Fibroblast of villous mesenchyme (primary cell): ENCODE data around the gene ASTN2. TPM values are rescaled to one million over a fixed set of nuclear protein-coding genes. Genes with fewer than 3 reads are reported as not detected.

Experiments used
- DNase-seq: peaks from one replicate; pipeline ENCODE4 v3.0.0-alpha.2; 2010; ENCODE audit warnings: low read depth
- H3K4me3 ChIP-seq: 2 replicates; pipeline ENCODE4 v1.5.1; 2011; ENCODE audit warnings: low read depth, mild to moderate bottlenecking, low read length
- total RNA-seq: library from RNA; depleted of rRNA; stranded (reverse); fragments of >200 nt; gene quantifications from 2 replicates; pipeline ENCODE4 v1.2.3, GENCODE V29; 2012
- TF ChIP-seq, protein P1 (sequence below): IDR thresholded peaks from 2 replicates; pipeline ENCODE4 v1.5.1; 2012; ENCODE audit warnings: low read depth, mild to moderate bottlenecking, low read length; ENCODE audit not compliant: insufficient read depth

ASTN2 gene
- total RNA-seq, 1 donor: 5.6 TPM

DNA sequence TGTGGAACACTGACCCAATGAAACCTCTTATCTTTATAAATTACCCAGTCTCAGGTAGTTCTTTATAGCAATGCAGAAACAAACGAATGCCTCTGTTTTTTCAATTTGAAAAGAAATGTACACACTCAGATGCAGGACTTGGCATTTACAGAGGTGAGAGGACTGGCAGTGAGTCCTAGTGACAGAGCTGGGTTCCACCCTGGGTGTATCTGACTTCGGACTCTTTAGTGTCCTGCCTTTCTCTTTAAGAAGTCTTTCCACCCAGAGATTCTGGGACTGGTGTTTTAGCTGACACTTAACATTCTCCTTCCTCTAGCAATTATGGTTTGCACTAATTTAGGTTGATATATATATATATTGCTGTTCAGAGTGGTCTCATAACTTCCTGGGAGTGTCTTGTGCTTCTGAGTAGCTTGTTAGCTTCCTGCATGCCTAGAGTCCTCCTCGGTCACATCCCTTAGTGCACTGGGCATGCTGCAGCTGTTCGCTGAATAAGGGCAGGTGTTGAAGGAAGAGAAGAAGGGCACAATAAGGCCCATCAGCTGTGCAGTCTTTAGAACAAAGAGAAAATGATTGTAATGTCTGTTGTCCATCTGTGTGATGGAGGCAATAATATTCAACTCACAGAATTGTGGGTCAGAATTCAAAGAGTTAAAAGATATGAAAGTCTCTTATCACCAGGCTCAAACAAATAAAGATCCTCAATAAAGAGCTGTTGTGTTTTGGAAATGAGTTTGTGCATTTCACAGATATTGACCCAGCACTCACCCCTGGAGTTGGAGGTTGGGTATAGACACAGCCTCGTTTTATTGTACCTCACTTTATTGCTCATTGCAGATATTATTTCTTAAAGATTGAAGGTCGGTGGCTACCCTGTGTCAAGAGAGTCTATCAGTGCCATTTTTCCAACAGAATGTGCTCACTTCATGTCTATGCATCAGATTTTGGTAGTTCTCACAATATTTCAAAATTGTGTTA is 540.6 kb downstream of the ASTN2 start:
- no peak overlapping the region for H3K4me3 ChIP-seq
- no peak for DNase-seq
- TF ChIP-seq, protein P1, sequence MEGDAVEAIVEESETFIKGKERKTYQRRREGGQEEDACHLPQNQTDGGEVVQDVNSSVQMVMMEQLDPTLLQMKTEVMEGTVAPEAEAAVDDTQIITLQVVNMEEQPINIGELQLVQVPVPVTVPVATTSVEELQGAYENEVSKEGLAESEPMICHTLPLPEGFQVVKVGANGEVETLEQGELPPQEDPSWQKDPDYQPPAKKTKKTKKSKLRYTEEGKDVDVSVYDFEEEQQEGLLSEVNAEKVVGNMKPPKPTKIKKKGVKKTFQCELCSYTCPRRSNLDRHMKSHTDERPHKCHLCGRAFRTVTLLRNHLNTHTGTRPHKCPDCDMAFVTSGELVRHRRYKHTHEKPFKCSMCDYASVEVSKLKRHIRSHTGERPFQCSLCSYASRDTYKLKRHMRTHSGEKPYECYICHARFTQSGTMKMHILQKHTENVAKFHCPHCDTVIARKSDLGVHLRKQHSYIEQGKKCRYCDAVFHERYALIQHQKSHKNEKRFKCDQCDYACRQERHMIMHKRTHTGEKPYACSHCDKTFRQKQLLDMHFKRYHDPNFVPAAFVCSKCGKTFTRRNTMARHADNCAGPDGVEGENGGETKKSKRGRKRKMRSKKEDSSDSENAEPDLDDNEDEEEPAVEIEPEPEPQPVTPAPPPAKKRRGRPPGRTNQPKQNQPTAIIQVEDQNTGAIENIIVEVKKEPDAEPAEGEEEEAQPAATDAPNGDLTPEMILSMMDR: no peak

DNA sequence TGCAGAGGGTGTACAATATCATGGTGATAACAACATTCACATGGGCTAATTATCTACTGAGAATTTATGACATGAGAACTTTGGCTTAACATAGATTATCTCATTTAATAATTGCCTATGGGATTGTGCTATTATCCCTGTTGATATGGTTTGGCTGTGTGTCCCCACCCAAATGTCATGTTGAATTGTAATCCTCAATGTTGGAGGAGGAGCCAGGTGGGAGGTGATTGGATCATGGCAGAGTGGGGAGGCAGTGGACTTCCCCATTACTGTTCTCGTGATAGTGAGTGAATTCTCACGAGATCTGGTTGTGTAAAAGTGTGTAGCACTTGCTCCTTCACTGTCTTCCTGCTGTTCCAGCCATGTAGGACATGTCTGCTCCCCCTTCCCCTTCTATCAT is 541.4 kb downstream of the ASTN2 start:
- TF ChIP-seq, protein P1: no peak
- DNase-seq: no peak
- H3K4me3 ChIP-seq: no peak overlapping the region

DNA sequence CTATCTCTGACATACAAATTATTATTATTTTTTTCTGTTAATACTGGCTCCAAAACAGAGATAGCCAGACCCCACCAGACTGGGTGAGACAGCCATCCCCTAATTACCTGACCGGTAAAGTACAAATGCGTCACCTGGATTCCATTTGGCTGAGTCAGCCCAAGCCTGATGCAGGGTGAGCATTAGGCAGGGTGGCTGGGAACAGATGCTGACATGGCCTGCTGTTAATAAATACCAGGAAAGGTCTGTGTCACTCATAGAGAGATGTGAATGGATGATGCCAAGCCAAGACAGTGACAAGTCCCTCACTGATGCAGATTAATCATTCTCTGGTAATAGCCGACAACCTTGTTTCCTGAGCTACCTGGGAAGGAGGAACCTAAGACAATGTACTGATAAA is 544.3 kb downstream of the ASTN2 start:
- H3K4me3 ChIP-seq: no peak overlapping the region
- no peak for DNase-seq
- TF ChIP-seq, protein P1: no peak

DNA sequence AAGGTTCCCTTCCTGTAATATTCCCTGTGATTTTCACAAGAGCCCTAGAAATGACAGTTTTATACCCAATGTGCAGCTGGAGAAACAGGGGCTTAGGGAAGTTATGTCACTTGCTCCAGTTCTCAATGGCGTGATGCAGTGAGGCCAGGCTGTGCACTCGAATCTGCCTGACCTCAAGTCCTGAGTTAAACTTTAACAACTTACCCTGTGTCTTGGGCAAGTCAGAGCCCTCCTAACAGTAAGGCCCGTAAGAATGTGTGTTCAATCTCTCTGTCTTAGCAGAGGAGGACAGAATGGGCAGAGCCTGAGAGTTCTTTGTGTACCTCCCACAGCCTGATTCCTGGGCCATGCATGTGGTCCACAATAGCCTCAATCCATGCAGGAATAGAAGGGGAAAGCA is 546.7 kb downstream of the ASTN2 start:
- TF ChIP-seq, protein P1: no peak
- no peak for DNase-seq
- H3K4me3 ChIP-seq: no peak overlapping the region

DNA sequence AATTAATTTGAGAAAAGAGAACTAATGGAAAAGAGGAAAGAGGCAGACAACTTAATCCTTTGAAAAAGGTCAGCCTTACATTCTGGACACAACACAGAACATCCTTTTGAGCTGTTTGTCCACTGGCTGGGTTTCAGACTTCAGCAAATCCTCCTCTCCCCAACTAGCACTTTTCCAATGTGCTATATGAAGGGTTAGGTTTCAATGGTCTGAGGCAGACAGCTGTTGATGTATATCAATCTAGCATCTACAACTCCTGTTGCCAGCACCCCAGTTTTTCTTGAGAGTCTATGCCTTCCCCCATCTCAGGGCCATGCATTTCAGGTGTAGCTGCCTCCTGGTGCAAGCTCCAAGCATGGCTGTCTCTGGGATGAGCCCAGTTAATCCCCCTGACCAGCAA is 553.5 kb downstream of the ASTN2 start:
- no peak for DNase-seq
- H3K4me3 ChIP-seq: no peak overlapping the region
- TF ChIP-seq, protein P1: no peak

DNA sequence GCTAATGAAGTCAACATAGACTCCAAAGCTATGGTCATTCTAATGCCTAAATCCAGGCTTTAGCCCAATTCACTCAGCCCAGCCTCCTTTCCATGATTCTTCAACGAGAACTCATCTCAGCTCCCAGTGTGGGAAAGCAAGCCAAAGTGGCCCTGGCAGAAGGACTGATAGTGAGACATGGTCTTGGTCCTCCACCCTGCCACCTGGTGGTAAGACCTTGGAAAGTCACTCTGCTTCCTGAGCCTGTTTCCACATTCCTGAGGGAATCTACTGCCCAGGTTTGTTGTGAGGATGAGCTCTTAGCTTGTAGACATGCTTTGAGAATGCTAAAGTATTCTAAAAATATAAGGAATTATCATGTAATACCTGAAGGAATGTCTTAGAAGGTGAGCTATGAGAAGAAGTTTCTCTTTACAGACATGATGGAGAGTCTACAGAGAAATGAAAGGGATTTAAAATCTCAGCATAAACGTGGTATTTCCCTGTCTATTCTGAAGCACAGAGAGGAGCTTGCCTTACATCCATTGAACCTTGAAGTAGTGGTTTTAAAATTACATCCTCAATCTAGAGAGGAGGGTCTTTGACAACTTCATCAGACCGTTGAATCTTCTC is 554.2 kb downstream of the ASTN2 start:
- TF ChIP-seq, protein P1: peak; percentile 86
- H3K4me3 ChIP-seq: no peak overlapping the region
- peak; percentile 60 for DNase-seq
